ENCODE measurements around the gene ROPN1L. TPM values are rescaled to one million over a fixed set of nuclear protein-coding genes. Genes with fewer than 3 reads are reported as not detected.

ROPN1L gene
- polyA plus RNA-seq, 3 donors = 1.5 to 2.1 (median 1.9) TPM

- no peak overlapping the region for H3K27ac ChIP-seq (ENCODE audit: low read depth in 1 of 2, low read length in 2 of 2)
- DNase-seq = no peak
Observed at GRCh38 chr5:10500669-10501068, 59.0 kb downstream of the ROPN1L start.

GRCh38 chr5:10501554-10502075, 59.9 kb downstream of the ROPN1L start:
- Histone ChIP-seq H3K79me2 (ENCODE audit: insufficient read depth, low read length) (no peaks in the 10 kb centered on the region), H3K27me3 (ENCODE audit: control insufficient read depth in 2 of 2, insufficient read depth in 2 of 2, low read length in 2 of 2) (no peaks in the 10 kb centered on the region), H3K4me2 (replicated peaks; ENCODE audit: extremely low read depth, low read length, poor library complexity, severe bottlenecking) (no peak overlapping the region), H3K4me1 (ENCODE audit: control insufficient read depth in 1 of 2, insufficient read depth in 2 of 2, low read length in 2 of 2) (peaks cover 14 to 18% of the 10 kb centered on the region in 2 donors), H4K20me1 (ENCODE audit: insufficient read depth, low read length) (no peaks in the 10 kb centered on the region), H3K4me3 (replicated peaks in 1 of 3; ENCODE audit: low read depth in 2 of 3, low read length in 3 of 3) (no peak overlapping the region), H3K27ac (ENCODE audit: low read depth in 1 of 2, low read length in 2 of 2) (no peak overlapping the region), H3K9me3 (replicated peaks in 1 of 2; ENCODE audit: control insufficient read depth in 1 of 2, insufficient read depth in 1 of 2, low read length in 2 of 2) (no peaks in the 10 kb centered on the region), H3K36me3 (replicated peaks in 1 of 2; ENCODE audit: control insufficient read depth in 1 of 2, insufficient read depth in 2 of 2, low read length in 2 of 2) (no peaks in the 10 kb centered on the region), H3K9ac (ENCODE audit: insufficient read depth, low read length, poor library complexity, severe bottlenecking) (no peak overlapping the region), H2AFZ (ENCODE audit: insufficient read depth, low read depth, low read length, poor library complexity, severe bottlenecking) (no peak overlapping the region)
- no peak overlapping the region for H3K4me3 Mint-ChIP-seq
- no peak for DNase-seq
- TF ChIP-seq CTCF (IDR thresholded peaks at IDR 0.05) = no peak
- intact Hi-C loops (cut with micrococcal nuclease) = no loop called here
- H3K36me3 Mint-ChIP-seq = no peaks in the 10 kb centered on the region
- peak overlapping the region in 1 of 7 donors; percentile 18 for H3K27ac Mint-ChIP-seq
- peaks cover 0 to 2% (median 1%) of the 10 kb centered on the region in 3 donors for H3K27me3 Mint-ChIP-seq (ENCODE audit: low read depth in 3 of 3)
- whole genome bisulfite sequencing (ENCODE audit: insufficient coverage) = 58% methylated on average over 3 of the region's 9 CpGs
- H3K9me3 Mint-ChIP-seq = peaks cover 0 to 3% (median 0%) of the 10 kb centered on the region in 7 donors
- H3K4me1 Mint-ChIP-seq = peaks cover 24% of the 10 kb centered on the region

More at GRCh38 chr5:10500669-10501068, 59.0 kb downstream of the ROPN1L start:
- Mint-ChIP-seq H3K27ac (no peak overlapping the region), H3K4me3 (no peak overlapping the region), H3K27me3 (ENCODE audit: low read depth in 3 of 3) (peaks cover 0 to 4% (median 2%) of the 10 kb centered on the region in 3 donors), H3K36me3 (no peaks in the 10 kb centered on the region), H3K9me3 (peaks cover 0 to 5% (median under 1%) of the 10 kb centered on the region in 7 donors), H3K4me1 (peaks cover 19% of the 10 kb centered on the region)
- intact Hi-C loops (cut with micrococcal nuclease) = no loop called here
- Histone ChIP-seq H3K79me2 (ENCODE audit: insufficient read depth, low read length) (no peaks in the 10 kb centered on the region), H3K36me3 (replicated peaks in 1 of 2; ENCODE audit: control insufficient read depth in 1 of 2, insufficient read depth in 2 of 2, low read length in 2 of 2) (no peaks in the 10 kb centered on the region), H4K20me1 (ENCODE audit: insufficient read depth, low read length) (no peaks in the 10 kb centered on the region), H3K9me3 (replicated peaks in 1 of 2; ENCODE audit: control insufficient read depth in 1 of 2, insufficient read depth in 1 of 2, low read length in 2 of 2) (no peaks in the 10 kb centered on the region), H3K4me2 (replicated peaks; ENCODE audit: extremely low read depth, low read length, poor library complexity, severe bottlenecking) (no peak overlapping the region), H3K9ac (ENCODE audit: insufficient read depth, low read length, poor library complexity, severe bottlenecking) (no peak overlapping the region), H2AFZ (ENCODE audit: insufficient read depth, low read depth, low read length, poor library complexity, severe bottlenecking) (no peak overlapping the region), H3K4me3 (replicated peaks in 1 of 3; ENCODE audit: low read depth in 2 of 3, low read length in 3 of 3) (no peak overlapping the region), H3K27me3 (ENCODE audit: control insufficient read depth in 2 of 2, insufficient read depth in 2 of 2, low read length in 2 of 2) (no peaks in the 10 kb centered on the region), H3K4me1 (ENCODE audit: control insufficient read depth in 1 of 2, insufficient read depth in 2 of 2, low read length in 2 of 2) (peaks cover 9 to 13% of the 10 kb centered on the region in 2 donors)
- TF ChIP-seq CTCF (IDR thresholded peaks at IDR 0.05) = no peak
- WGBS (ENCODE audit: insufficient coverage) = 95% methylated on average over 3 of the region's 3 CpGs

All from CD14-positive monocyte (primary cell).